22Rv1 (cell line): Measurements from ENCODE around the gene CEBPG.

Source experiments
- H3K27ac ChIP-seq: fragments of 450-650 bp; 2 replicates; pipeline ENCODE4 v1.5.1; 2017
- ZFX ChIP-seq: fragments of 450-650 bp; IDR thresholded peaks from 2 replicates; pipeline ENCODE4 v1.6.1; 2017; ENCODE audit warnings: antibody characterized with exemption, borderline replicate concordance
- TF ChIP-seq, protein P1 (sequence below): fragments of 450-650 bp; IDR thresholded peaks from 2 replicates; pipeline ENCODE4 v1.5.1; 2017; ENCODE audit warnings: mild to moderate bottlenecking

CEBPG gene

DNA sequence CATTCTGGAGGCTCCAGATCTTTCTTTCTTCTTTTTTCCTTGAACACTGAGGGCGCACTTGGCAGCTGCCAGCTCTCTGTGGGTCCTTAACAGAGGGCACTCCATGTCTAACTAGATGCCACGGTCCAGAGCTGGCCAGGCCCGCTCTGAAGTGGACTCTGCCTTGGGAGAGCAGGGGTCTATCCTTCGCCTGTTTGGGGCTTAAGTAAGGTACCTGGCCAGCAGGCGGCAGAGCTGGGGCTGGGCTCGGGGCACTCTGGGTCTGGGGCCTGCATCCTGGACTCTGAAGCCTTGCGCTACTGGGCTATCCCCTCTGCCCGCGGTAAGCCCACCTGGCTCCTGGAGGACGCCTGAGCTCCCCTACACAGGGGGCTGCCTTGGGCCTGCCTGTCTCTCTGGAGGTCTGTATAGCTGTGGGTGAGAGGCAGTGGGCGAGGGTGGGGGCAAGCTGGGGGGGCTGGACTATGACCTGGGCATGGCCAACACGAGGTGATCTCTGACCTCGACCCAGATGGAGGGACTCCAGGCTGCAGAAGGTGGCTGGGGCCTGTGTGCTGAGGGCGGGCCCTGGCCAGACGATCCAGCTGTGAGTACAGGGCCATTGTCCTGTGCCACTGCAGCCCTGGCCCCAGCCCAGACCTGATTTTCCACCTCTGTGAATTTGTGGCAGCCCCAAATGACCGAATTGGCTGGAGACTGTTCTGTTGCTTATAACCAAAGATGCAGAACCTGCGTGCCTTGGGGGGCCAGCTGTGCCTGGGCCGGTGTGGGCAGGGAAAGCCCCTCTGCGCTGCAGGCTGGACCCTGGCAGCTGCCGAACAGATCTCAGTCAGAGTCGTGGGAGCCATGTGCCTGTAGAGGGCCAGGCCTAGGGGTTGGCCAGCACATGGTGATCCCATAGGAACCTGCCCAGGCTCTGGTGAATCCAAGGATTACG lies 26.5 kb downstream of the CEBPG start:
- TF ChIP-seq, protein P1, sequence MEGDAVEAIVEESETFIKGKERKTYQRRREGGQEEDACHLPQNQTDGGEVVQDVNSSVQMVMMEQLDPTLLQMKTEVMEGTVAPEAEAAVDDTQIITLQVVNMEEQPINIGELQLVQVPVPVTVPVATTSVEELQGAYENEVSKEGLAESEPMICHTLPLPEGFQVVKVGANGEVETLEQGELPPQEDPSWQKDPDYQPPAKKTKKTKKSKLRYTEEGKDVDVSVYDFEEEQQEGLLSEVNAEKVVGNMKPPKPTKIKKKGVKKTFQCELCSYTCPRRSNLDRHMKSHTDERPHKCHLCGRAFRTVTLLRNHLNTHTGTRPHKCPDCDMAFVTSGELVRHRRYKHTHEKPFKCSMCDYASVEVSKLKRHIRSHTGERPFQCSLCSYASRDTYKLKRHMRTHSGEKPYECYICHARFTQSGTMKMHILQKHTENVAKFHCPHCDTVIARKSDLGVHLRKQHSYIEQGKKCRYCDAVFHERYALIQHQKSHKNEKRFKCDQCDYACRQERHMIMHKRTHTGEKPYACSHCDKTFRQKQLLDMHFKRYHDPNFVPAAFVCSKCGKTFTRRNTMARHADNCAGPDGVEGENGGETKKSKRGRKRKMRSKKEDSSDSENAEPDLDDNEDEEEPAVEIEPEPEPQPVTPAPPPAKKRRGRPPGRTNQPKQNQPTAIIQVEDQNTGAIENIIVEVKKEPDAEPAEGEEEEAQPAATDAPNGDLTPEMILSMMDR, result no peak
- TF ChIP-seq ZFX, result no peak
- H3K27ac ChIP-seq, result no peak overlapping the region

DNA sequence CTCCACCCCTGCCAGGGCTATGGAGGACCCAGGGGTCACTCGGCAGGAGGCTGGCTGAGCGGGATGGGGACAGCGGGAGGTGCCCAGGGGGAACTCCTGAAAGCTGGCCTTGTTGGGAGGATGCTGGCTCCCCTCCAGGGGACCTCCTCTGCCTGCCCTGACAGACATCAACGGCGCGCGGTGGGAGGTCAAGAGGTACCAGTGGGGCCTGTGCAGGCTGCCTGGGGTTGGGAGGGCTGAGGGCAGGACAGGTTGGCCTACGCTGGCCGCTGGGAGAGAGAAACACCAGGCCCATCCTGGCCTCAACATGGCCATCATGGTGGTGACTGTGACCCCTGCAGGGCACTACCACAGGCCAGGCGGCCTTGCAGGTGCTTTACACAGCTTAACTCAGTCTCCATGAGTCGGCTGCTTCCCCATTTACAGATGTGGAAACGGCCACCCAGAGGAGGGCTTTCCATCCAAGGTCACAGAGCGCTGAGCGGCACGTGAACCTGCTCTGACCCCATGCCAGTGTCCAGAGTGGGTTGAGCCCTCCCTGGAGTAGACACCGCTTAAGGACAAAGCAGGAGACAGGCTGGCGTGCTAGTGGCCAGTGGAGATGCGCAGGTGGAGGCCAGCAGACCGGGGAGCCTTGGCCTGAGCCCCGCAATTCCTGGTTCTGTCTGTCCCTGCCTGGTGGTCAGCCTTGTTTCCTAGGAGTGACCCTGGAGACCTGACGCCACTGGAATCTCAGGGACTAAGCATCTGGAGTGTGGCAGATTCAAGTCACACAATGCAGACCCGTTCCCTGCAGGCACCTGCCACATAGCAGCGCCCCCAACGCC lies 27.6 kb downstream of the CEBPG start:
- H3K27ac ChIP-seq, result no peak overlapping the region
- no peak for TF ChIP-seq ZFX
- TF ChIP-seq, protein P1, result no peak

DNA sequence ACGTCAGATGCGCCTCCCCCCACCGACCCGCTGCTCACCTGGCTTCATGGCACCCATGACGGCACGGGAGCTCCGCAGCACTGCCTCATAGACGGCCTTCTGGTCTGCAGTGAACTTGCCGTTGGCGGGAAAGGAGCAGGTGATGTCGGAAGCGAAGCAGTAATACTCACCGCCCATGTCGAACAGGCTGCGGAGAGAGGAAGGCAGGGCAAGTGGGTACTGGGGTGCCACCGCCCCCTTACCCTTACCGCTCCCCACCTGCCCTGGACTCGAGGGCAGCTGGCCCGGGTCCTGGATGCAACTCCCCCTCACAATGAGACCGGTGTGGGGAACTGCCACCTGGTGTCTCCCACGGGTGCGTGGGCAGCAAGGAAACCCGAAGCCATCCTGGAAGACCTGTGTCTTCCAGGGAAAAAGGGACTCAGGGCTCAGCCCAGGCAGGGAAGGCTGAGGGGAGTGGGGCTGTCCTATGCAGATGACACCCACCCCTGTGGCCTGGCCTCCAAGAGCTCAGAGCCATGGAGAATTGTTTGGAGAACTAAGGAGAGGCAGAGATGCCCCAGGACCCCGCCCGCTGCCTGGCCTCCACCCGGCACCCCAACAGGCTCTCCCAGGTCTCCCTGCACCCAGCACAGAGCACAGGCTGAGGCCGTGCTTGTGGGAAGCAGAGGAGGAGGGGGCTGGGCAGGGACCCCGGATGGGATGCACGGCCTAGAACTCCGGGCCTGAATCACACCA lies 28.3 kb downstream of the CEBPG start:
- TF ChIP-seq, protein P1, result no peak
- TF ChIP-seq ZFX, result no peak
- H3K27ac ChIP-seq, result no peak overlapping the region

DNA sequence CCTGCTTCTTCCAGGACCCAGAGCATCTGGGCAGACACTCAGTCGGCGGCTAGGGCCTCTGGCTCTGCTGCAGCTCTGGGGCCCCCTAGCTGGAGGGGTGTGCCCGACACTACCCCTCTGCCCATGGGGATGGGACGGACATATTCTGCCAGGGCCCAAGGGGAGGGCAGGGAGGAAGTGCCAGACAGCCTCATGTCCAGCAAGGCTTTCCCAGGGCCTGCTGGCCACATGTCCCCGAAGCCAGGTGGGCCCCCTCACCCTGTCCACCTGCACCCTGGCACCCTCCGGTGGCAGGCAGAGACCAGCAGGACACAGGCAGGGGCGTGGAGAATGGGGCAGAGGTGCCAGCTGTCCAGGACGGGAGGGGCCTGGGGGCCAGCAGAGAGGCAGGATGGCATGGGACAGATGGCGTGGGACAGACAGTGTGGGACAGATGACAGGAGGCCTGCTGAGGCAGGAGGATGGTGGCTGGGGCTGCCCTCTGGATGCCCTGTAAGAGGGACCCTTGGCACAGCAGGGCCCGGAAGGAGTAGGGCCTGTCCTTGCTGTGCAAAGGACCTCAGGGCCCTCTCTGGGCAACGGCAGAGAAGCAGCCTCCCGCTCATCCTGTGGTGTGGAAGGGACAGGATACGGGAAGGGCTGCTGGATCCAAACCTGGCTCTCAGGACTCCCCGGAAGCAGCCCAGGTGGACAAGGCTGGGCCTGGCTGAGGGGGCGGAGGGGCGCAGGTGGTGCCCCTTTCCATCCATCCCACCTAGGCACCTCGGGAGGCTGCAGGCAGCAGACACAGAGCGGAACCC lies 29.1 kb downstream of the CEBPG start:
- TF ChIP-seq, protein P1, result no peak
- TF ChIP-seq ZFX, result no peak
- no peak overlapping the region for H3K27ac ChIP-seq

DNA sequence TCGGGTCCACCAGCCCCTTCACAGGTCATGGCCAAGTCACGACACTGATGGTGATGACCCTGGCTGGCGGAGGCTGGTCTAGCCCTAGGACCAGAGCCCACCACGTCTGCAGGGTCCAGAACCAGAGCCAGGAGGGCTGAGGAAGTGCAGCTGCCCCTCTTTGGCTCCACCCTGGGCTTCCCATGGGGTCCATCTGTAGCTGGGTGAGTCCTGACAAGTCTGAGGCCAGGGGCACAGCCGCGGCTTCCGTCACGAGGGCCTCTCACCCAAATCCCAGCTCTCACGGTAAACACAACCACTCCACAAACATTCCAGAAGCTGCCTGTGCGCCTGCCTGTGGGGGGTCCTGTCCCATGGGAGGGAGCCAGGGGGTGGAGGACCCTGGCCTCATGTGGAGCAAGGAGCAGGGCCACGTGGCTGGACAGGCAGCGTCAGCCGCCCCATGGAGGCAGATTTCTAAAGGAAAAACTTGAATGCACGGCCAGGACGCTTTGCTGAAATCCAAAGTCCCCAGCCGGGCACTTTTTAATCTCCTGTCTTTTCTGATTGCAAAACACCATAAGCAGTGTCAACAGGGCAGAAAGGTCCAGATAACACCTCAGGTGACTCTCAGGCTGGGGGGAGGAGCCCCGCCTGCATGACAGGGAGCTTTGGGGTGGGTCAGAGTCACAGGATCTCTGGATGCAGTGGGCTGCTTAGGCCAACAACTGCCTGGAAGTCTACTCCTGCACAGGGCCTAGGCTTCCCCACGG lies 29.9 kb downstream of the CEBPG start:
- H3K27ac ChIP-seq, result no peak overlapping the region
- TF ChIP-seq, protein P1, result no peak
- TF ChIP-seq ZFX, result no peak

DNA sequence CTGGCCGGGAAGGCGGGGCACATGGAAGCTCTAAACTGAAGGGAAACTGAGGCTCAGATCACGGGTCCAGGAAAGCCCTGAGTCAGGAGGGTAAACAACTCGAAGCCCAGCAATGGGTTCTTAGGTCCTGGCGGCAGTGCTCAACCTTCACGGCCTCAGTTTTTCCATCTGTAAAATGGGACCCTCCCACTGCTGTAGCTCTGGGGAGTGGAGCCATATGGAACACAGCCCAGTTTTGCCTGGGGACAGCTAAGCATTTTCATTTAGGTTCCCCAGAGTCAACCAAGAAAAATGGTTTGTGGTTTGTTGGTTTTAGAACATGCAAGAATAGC lies 30.4 kb downstream of the CEBPG start:
- no peak overlapping the region for H3K27ac ChIP-seq
- TF ChIP-seq, protein P1, result no peak
- no peak for TF ChIP-seq ZFX
